Measurements from ENCODE around the gene ANO10.
"Not testable (repeated sequence)": the region's sequence is repeated elsewhere in the genome, so short reads cannot be mapped to it uniquely, and the experiment has no call there.

ANO10 gene

DNA sequence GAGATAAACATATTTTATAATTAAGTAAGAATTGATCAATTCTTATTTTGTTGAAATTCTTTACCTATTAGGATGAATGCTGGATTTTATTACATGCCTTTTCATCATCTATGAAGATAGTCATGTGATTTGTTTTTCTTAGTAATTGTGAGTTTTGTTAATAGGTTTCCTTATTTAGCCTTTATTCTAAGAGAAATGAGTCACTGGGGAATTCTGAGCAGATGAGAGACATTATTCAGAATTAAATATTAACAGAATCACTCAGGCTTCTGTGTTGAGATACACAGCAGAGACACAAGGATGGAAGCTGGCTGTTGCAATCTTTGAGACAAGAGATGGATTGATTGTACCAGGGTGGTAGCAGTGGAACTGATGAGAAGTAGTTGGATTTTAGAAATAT is 7.4 kb upstream of the ANO10 start:
- no peak for DNase-seq (ENCODE audit: low spot score)

DNA sequence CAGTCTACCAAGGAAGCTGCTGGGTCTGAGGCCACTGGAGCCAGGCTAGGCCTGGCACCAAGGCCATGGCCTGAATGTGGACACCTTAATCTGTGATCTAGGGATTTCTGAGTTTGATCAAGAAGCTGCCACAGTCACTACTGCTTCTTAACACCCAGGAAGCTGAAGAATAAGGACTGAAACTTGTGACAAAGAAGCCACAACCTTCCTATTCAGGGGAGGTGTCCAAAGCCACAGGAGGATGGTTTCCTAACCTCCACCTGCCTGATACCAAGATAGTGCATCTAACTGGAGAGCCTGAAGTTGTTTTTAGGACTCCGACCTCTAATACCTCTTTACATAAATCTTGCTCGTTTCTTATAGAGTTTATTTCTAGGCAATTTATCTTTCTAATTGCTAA is 5.5 kb upstream of the ANO10 start:
- DNase-seq (ENCODE audit: low spot score), result no peak

DNA sequence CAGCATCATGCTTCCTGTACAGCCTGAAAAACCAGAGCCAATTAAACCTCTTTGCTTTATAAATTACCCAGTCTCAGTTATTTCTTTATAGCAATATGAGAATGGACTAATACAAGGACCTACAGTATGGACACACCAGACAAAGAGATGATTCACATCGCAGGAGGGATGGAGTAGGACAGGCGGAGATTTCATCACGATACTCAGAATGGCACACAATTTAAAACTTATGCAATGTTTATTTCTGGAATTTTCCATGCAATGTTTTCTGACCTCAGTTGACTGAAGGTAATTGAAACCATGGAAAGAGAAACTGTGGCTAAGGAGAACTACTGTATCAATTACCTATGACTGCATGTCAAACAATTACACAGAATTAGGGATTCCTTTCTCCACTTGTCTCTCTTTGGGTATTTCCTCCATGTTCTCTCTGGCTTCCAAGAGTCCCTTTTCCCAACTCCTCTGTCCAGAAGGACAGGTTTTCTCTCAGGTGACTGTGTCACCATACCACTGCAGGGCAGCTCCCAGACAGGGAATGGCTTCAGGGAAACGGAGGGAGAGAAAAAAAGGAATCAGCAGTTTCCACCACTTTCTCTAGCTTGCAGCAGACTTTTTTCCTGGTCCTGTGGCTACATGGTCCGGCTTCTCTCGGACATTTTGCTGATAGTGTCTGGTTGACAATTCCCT is 3.0 kb upstream of the ANO10 start:
- DNase-seq (ENCODE audit: low spot score), result no peak

DNA sequence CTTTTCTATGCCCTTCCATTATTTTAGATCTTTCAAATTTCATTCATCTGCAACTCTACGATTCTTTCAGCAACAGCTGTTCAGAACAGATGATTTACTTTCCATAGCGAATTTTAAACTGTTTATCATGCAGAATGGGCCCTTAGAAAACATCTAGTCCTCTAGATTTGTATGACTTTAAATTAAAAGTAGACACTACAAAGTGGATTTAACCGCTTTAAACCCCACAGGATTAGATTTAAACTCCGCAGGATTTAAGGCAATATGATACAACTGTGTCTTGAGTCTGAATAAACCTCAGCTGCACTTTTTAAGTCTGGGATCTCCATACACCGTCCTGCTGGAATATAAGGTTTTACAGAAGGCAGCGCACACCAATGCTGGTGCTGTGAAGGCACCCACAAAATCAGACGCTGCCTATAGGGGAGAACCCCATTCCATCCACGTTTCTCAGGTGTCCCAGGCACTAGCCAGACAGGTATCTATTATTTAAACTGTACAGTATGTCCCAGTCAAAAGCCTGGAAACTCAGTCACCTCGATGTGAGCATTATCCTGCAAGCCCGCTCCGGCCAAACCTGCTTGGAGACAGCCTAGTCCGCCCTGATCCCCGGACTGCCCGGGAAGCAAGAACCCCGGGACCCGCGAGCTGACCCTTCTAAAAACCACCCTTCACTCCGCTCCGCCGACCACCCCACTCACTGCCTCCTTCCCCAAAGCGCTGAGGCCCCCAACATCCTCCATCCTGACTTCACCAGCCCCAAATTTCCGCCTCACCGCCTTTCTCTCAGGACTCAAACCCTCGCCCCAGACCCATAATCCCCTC is 768 bp downstream of the ANO10 start:
- DNase-seq (ENCODE audit: low spot score), result peak; percentile 50

DNA sequence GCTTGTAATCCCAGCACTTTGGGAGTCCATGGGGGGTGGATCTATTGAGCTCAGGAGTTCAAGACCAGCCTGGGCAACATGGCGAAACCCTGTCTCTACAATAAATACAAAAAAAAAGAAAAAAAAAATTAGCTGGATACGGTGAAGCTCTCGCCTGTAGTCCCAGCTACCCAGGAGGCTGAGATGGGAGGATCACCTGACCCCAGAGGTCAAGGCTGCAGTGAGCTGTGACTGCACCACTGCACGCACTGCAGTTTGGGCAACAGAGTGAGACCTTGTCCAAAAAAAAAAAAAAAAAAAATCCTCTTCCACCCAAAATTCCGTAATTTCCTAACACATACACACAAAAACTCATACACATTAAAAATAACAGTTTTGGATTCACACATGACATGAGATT is 2.2 kb downstream of the ANO10 start:
- DNase-seq (ENCODE audit: low spot score), result no peak

DNA sequence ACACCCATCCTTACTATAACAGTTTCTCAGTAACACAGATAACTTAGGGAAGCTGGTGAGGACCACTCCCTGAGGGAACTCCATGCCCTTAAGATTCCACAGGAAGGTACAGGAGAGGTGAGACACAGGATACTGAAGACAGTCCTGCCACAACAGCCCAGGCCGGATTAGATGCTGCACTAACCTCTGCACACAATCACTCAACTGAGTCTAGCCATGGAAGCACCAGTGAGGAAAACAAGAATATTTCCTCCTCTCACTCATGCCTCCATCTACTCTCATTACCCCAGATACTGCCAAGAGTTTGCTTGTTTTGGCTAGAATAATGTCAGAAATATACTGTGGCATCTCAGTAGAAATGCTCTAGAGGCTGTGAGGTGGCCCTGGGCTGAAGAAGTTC is 3.7 kb downstream of the ANO10 start:
- DNase-seq (ENCODE audit: low spot score), result no peak

DNA sequence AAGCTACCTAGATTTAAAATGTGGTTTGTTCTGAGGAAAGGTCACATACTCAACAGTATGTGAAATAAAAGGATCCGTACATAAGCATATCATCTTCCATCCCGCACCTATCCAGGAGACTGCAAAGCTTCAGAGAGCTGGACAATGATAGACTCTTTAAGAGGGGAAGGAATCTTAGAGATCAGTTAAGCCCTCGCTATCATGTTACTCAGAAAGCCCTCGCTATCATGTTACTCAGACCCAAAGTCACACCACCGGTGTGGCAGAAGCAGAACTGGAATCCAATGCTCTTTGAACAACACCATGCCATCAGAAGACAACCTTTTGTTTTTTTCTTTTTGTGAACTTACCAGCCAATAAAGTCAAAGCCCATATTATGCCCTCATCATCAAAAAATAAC is 5.8 kb downstream of the ANO10 start:
- no peak for DNase-seq (ENCODE audit: low spot score)

DNA sequence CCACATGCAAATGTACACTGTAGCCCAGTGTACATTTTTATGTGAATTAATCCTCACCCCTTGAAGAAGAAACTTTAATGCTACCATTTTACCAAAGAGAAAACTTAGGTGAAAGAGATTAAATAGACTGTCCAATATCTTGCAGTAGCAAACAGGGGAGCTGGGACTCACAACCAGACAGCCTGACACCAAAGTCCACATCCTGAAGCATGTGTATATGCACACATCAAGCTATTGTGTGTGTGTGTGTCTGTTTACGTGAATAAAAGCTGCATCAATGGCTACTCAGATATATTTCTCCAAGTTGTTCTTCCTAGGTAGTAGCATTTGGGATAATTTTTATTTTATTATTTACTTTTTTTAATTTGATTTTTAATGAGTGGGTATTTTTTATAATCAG is 6.7 kb downstream of the ANO10 start:
- no peak for DNase-seq (ENCODE audit: low spot score)

DNA sequence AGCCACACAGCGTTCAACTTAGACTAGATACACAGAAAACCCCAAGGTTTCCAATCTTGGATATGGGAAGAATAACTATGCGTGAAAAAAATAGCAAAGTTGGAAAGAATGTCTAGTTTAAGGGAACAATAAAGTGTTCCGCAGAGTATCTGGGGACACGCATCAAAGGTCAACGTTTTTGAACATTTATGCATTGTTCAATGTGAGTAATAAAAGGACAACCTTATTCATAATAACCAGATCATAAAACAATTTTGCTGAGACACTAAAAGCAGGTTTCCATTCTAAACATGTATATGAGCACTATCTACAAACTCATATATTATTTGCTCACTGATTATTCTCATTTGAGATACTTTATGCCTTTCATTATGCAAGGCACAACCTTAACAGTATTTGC is 7.8 kb downstream of the ANO10 start:
- no peak for DNase-seq (ENCODE audit: low spot score)

DNA sequence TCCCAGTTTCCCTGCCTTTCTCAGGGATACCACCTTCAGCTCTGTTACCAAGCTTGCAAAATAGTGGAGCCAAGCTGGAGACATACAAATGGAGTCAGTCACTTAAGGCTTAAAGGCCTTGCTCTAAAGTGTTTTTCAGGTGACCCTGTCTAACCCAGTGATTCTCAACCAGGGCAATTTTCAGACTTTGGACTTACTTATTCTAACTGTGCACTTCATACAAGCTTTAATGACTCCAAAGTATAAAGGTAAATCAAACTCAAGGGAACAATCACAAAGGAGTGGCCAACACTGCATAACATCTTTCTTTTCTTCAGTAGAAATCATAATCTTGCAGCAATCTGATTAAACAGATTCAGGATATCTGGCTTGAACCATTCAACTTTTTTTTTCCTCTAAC is 9.4 kb downstream of the ANO10 start:
- DNase-seq (ENCODE audit: low spot score), result no peak

DNA sequence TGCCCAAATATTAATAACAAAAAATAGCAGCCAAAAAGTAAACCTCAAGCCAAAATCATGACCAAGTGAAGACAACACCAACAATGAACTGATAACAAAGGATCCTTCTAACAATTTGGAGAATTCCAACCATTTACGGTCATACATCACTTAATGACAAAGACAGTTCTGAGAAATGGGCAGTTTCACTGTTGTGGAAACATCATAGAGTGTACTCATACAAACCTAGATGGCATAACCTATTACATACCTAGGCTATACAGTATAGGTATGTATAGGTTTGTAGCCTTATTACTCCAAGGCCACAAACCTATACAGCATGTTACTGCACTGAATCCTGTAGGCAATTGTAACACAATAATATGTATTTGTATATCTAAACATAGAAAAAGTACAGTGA is 12.4 kb downstream of the ANO10 start:
- no peak for DNase-seq (ENCODE audit: low spot score)

DNA sequence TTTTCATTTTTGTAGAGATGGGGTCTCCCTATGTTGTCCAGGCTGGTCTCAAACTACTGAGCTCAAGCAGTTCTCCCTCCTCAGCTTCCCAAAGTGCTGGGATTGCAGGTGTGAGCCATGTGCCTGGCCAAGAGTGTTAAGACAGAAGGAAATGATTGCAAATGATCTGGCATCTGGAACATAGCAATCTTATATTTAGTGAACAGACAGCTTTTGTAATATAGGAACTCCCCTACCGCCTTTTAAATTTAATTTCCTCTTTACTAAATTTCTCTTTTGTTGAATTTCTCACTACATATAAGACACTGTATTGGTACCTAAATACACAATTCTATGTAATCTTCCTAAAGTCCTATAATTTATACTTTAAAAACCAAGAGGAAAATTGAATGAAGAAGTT is 13.1 kb downstream of the ANO10 start:
- DNase-seq (ENCODE audit: low spot score), result no peak

DNA sequence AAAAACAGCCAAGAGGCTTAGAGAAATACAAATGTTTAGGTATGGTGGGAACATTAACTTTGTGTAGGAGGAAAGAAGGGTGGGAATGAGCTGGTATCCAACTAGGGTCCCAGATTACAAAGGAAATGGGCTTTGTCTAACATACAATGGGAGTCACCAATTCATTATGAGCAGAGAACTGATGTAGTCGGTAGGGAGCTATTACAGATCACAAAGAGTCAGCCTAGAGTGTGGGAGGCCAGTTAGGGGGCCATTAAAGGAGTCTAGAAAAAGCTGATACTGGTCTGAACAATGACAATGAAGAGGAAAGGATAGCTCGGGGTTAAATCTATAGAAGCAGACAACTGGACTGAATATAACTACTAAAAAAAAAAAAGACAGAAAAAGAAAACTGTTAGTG is 15.5 kb downstream of the ANO10 start:
- no peak for DNase-seq (ENCODE audit: low spot score)

DNA sequence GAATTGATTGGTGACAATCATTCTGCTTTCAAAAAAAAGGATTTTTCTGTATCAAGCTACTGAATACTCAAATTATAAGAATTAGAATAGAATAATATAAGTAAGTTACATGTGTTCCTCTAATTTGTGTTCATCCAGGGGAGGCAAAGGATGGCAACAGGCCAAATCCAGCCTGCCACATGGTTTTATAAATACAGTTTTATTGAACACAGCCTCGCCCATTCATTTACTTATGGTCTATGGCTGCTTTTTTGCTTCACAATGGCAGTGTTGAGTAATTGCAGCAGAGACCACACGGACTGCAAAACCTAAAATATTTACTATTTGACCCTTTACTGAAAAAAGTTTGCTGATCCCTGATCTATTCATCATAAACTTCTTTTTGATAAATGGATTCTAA is 21.9 kb downstream of the ANO10 start:
- DNase-seq (ENCODE audit: low spot score), result not testable (repeated sequence)

DNA sequence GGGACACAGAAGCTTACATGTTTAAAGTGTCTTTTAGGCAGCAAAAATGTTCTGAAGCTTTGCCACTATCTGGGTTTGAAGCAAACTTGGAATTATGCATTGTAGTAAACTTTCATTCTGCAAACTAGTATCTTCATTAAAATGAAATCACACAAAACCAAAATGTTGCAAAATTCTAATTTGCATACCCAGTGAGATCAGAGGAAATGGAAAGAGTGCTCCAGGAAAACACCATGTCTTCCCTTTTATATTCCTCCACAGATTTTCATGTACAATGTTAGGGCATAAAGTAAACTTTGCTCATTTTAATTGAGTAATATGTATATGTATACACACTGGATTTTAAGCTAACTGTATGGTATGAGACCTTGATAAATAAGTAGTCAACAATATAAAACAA is 23.9 kb downstream of the ANO10 start:
- no peak for DNase-seq (ENCODE audit: low spot score)

DNA sequence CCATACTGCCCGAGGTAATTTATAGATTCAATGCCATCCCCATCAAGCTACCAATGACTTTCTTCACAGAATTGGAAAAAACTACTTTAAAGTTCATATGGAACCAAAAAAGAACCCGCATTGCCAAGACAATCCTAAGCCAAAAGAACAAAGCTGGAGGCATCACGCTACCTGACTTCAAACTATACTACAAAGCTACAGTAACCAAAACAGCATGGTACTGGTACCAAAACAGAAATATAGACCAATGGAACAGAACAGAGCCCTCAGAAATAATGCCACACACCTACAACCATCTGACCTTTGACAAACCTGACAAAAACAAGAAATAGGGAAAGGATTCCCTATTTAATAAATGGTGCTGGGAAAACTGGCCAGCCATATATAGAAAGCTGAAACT is 25.6 kb downstream of the ANO10 start:
- DNase-seq (ENCODE audit: low spot score), result not testable (repeated sequence)

DNA sequence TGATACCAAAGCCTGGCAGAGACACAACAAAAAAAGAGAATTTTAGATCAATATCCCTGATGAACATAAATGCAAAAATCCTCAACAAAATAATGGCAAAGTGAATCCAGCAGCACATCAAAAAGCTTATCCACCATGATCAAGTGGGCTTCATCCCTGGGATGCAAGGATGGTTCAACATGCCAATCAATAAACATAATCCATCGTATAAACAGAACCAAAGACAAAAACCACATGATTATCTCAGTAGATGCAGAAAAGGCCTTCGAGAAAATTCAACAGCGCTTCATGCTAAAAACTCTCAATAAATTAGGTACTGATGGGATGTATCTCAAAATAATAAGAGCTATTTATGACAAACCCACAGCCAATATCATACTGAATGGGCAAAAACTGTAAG is 26.5 kb downstream of the ANO10 start:
- not testable (repeated sequence) for DNase-seq (ENCODE audit: low spot score)

DNA sequence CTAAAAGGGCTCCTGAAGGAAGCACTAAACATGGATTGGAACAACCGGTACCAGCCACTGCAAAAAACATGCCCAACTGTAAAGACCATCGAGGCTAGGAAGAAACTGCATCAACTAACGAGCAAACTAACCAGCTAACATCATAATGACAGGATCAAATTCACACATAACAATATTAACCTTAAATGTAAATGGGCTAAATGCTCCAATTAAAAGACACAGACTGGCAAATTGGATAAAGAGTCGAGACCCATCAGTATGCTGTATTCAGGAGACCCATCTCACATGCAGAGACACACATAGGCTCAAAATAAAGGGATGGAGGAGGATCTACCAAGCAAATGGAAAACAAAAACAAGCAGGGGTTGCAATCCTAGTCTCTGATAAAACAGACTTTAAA is 28.2 kb downstream of the ANO10 start:
- not testable (repeated sequence) for DNase-seq (ENCODE audit: low spot score)

DNA sequence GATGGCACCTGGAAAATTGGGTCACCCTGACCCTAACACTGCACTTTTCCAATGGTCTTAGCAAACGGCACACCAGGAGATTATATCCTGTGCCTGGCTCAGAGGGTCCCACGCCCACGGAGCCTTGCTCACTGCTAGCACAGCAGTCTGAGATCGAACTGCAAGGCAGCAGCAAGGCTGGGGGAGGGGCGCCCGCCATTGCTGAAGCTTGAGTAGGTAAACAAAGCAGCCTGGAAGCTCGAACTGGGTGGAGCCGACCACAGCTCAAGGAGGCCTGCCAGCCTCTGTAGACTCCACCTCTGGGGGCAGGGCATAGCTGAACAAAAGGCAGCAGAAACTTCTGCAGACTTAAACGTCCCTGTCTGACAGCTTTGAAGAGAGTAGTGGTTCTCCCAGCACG is 29.9 kb downstream of the ANO10 start:
- DNase-seq (ENCODE audit: low spot score), result not testable (repeated sequence)

DNA sequence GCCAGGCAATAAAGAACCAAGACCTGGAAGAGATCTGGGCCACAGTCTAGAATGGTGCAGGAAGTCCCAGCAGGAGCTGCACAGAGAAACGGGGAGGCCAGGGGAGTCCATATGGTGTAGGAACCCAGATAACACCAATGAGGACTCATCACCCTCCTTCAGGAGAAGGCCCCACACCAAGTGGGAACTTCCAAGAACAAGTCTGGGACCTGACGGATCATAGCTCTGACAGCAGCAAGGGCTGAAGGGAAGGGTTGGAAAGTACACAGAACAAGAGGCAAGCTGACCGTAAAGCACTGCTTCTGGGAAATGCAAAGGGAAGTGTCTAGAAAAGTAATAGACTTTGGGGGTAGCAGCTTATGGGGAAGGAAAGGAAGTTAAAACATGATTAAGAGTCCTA is 34.5 kb downstream of the ANO10 start:
- DNase-seq (ENCODE audit: low spot score), result no peak

DNA sequence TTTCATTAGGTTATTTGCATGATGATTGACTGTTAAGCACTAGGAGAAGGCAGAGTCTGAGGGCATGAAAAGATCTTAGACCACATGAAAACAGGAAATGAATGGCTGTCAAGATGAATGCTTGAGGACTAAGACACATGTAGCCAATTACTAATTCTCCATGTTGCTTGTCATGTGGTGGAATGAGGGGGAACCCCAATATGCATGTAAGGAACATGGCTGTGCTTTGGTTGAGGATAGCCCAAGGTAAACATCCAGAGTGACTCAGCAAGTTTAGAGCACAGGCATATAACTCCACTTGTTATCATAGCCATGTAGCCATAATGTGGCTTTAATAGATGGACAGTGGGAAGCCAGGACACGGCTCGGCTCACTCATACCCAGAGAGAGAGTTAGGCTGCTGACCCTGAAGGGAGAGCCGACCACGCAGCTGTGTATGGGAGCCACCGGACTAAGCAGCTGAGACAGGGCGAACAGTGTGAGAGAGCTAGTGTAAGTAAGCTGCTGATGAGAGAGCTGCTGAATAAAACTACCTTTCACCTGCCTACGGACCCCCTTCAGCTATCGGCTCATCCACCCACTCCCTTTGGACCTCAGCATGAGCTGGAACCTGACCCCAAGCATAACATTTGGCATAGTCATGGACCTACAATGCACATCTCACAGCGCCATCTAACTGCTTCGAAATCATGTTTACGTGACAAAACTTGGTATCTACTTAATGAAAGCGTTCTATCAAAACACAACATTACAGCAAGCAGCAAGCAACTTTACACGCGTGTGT is 37.6 kb downstream of the ANO10 start:
- DNase-seq (ENCODE audit: low spot score), result no peak

DNA sequence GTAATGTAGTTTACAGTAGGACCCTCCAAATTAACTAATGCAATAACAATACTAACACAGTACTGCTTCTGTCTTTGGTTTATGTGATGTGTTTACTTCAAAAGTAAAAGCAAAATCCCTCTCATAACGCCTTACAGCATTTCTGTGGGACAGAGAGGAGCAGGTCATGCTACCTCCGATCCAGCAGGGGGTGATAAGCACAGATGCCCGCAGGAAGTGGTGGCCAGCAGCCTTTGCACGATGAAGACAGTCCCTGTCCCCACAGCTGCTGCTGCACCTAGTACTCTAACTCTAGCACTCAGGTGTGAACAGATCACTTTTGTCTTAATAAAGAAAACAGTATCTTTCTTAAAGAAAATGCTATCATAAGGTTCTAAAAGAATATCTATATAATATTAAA is 38.3 kb downstream of the ANO10 start:
- DNase-seq (ENCODE audit: low spot score), result no peak

DNA sequence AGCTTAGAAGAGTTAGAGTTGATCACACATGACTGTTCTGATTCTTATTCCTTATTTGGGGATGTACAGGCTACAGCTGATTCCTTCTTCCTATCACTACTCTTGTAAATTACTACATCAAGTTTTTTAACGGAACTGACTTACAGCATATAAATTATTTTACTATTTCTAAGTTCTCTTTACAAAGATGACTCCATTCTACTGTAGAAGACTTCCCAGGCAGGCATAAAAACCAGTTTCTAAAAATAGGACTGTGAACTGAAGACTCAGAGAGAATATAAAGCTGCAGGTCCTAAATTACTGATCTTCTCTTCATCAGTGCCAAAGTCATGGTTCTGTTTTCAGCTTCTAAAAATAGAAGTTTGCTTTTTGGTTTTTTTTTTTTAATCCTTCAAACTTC is 38.9 kb downstream of the ANO10 start:
- no peak for DNase-seq (ENCODE audit: low spot score)

Measured in D341Med (cell line).